ENCODE data around the gene SLC47A2. TPM values are rescaled to one million over a fixed set of nuclear protein-coding genes. Genes with fewer than 3 reads are reported as not detected.

The SLC47A2 gene
- polyA plus RNA-seq, 1 experiment, result not detected

- CTCF ChIA-PET, result interaction anchor here (1.0 kb wide), 1 partner anchor 10 kb away, joined by 3 read pairs; no protein-coding TSS in a partner anchor
- DNase-seq (ENCODE audit: low read depth), result no peak
- H3K36me3 ChIP-seq (ENCODE audit: control insufficient read depth, insufficient read depth, low read length), result peaks cover 1% of the 10 kb centered on the region; the same call in 1 of the 2 replicates
- TF ChIP-seq CTCF (IDR thresholded peaks at IDR 0.05; ENCODE audit: insufficient read depth, low read depth, low read length), result no peak
- H3K4me3 ChIP-seq (ENCODE audit: low read depth, low read length), result no peak overlapping the region
- POLR2A ChIA-PET, result no interaction called here
- no peaks in the 10 kb centered on the region for H3K27me3 ChIP-seq (ENCODE audit: control insufficient read depth, insufficient read depth, low read length)
Measured at GRCh38 chr17:19652595-19652994, 63.8 kb downstream of the SLC47A2 start.

- Histone ChIP-seq H3K36me3 (ENCODE audit: control insufficient read depth, insufficient read depth, low read length) (peaks cover 1% of the 10 kb centered on the region; the same call in 1 of the 2 replicates), H3K27me3 (ENCODE audit: control insufficient read depth, insufficient read depth, low read length) (no peaks in the 10 kb centered on the region), H3K4me3 (ENCODE audit: low read depth, low read length) (no peak overlapping the region)
- TF ChIP-seq CTCF (IDR thresholded peaks at IDR 0.05; ENCODE audit: insufficient read depth, low read depth, low read length), result no peak
- no peak for DNase-seq (ENCODE audit: low read depth)
- POLR2A ChIA-PET, result interaction anchor here (0.5 kb wide), 1 partner anchor 113 kb away, joined by 12 read pairs; no protein-coding TSS in a partner anchor
- CTCF ChIA-PET, result interaction anchor here (1.0 kb wide), 1 partner anchor 9 kb away, joined by 3 read pairs; no protein-coding TSS in a partner anchor
Measured at GRCh38 chr17:19651451-19652238, 64.7 kb downstream of the SLC47A2 start.

GRCh38 chr17:19650826-19651225 lies 65.6 kb downstream of the SLC47A2 start:
- DNase-seq (ENCODE audit: low read depth), result no peak
- H3K27me3 ChIP-seq (ENCODE audit: control insufficient read depth, insufficient read depth, low read length), result no peaks in the 10 kb centered on the region
- TF ChIP-seq CTCF (IDR thresholded peaks at IDR 0.05; ENCODE audit: insufficient read depth, low read depth, low read length), result no peak
- H3K36me3 ChIP-seq (ENCODE audit: control insufficient read depth, insufficient read depth, low read length), result peaks cover under 1% of the 10 kb centered on the region; the same call in 1 of the 2 replicates
- POLR2A ChIA-PET, result no interaction called here
- no peak overlapping the region for H3K4me3 ChIP-seq (ENCODE audit: low read depth, low read length)
- CTCF ChIA-PET, result no interaction called here

- Histone ChIP-seq H3K4me3 (ENCODE audit: low read depth, low read length) (peak overlapping the region; percentile 58), H3K36me3 (ENCODE audit: control insufficient read depth, insufficient read depth, low read length) (no peaks in the 10 kb centered on the region), H3K27me3 (ENCODE audit: control insufficient read depth, insufficient read depth, low read length) (no peaks in the 10 kb centered on the region)
- POLR2A ChIA-PET, result no interaction called here
- CTCF ChIA-PET, result interaction anchor here (0.8 to 2.0 kb wide), 8 partner anchors 14 to 287 kb away, joined by 3 to 7 read pairs (median 4); partner anchors contain the start of gene B9D1
- no peak for TF ChIP-seq CTCF (IDR thresholded peaks at IDR 0.05; ENCODE audit: insufficient read depth, low read depth, low read length)
- DNase-seq (ENCODE audit: low read depth), result no peak
Measured at GRCh38 chr17:19649274-19649541, 67.2 kb downstream of the SLC47A2 start.

- peak; percentile 46 for DNase-seq (ENCODE audit: low read depth)
- TF ChIP-seq CTCF (IDR thresholded peaks at IDR 0.05; ENCODE audit: insufficient read depth, low read depth, low read length), result peak; percentile 21; the same call in 1 of the 2 replicates
- Histone ChIP-seq H3K36me3 (ENCODE audit: control insufficient read depth, insufficient read depth, low read length) (no peaks in the 10 kb centered on the region), H3K27me3 (ENCODE audit: control insufficient read depth, insufficient read depth, low read length) (no peaks in the 10 kb centered on the region), H3K4me3 (ENCODE audit: low read depth, low read length) (peak within 1 kb of the TSS; percentile 58)
- CTCF ChIA-PET, result interaction anchor here (0.8 to 2.0 kb wide), 10 partner anchors 15 to 286 kb away, joined by 3 to 10 read pairs (median 4); partner anchors contain the start of gene B9D1
- POLR2A ChIA-PET, result no interaction called here
Measured at GRCh38 chr17:19648475-19649273, 67.7 kb downstream of the SLC47A2 start, which contains the start of gene ALDH3A2. Gene ALDH3A2, plus strand, starts transcription at chr17:19648751. Its CDS starts 221 bp downstream, at chr17:19648972.
